ENCODE data around the gene CDC37.

- no peak for TF ChIP-seq CTCF (IDR thresholded peaks at IDR 0.05)
- TF ChIP-seq POLR2AphosphoS5 (IDR thresholded peaks at IDR 0.05; ENCODE audit: insufficient read depth in 1 of 2, low read depth in 1 of 2): no peak
- no peak for TF ChIP-seq POLR2A (IDR thresholded peaks at IDR 0.05)
Measured at GRCh38 chr19:10364644-10365043, 38.7 kb downstream of the CDC37 start.
